IMR-90 (cell line): ENCODE measurements around the gene STX17. TPM values are rescaled to one million over a fixed set of nuclear protein-coding genes. Genes with fewer than 3 reads are reported as not detected.

ENCODE experiments used
- ATAC-seq: fragments of 200-7000 bp; cut with Tn5 transposase; 2 replicates; pipeline ENCODE4 v1.9.1; 2020; ENCODE audit warnings: low read depth, mild to moderate bottlenecking, moderate library complexity
- BruUV-seq: library from RNA; stranded (reverse); fragments of 400-500 nt; replicated peaks from 2 replicates; lab custom pipeline; 2021; lab: Mats Ljungman, UMichigan
- CTCF ChIA-PET: fragments of 300-600 bp; formaldehyde crosslinking; extraction: SDS; loops from one replicate; lab custom pipeline; 2021; ENCODE audit warnings: antibody characterized with exemption; lab: Yijun Ruan, JAX
- POLR2A ChIA-PET: fragments of 300-600 bp; sonication (Branson Sonifier 250); formaldehyde crosslinking; loops from one replicate; lab custom pipeline; 2022; ENCODE audit warnings: antibody characterized with exemption; ENCODE audit not compliant: unreplicated experiment; lab: Charles Lee
- DNase-seq: peaks from one replicate; pipeline ENCODE4 v3.0.0; 2013
- H2AFZ ChIP-seq: replicated peaks from 2 replicates; pipeline ENCODE3; 2013; ENCODE audit warnings: low read length, mild to moderate bottlenecking; ENCODE audit not compliant: poor library complexity
- H2AK5ac ChIP-seq: 2 replicates; pipeline ENCODE4 v1.6.1; 2013; ENCODE audit warnings: low read depth, low read length, inconsistent platforms
- H2AK9ac ChIP-seq: replicated peaks from 2 replicates; pipeline ENCODE3; 2013; ENCODE audit warnings: mild to moderate bottlenecking, low read depth, low read length, moderate library complexity; ENCODE audit not compliant: poor library complexity
- H2BK120ac ChIP-seq: 2 replicates; pipeline ENCODE4 v1.6.1; 2013; ENCODE audit warnings: low read depth, low read length, inconsistent platforms
- H2BK15ac ChIP-seq: 3 replicates; pipeline ENCODE4 v1.6.1; 2013; ENCODE audit warnings: low read depth, low read length, inconsistent platforms
- H2BK20ac ChIP-seq: 2 replicates; pipeline ENCODE4 v1.6.1; 2013; ENCODE audit warnings: low read depth, mild to moderate bottlenecking, inconsistent platforms, low read length, moderate library complexity
- H2BK5ac ChIP-seq: 2 replicates; pipeline ENCODE4 v1.6.1; 2013; ENCODE audit warnings: mild to moderate bottlenecking, low read depth, low read length, inconsistent platforms; ENCODE audit not compliant: poor library complexity, severe bottlenecking
- H3K14ac ChIP-seq: replicated peaks from 2 replicates; pipeline ENCODE4 v1.6.1; 2013; ENCODE audit warnings: low read depth, low read length, inconsistent platforms
- H3K18ac ChIP-seq: 2 replicates; pipeline ENCODE4 v1.6.1; 2013; ENCODE audit warnings: low read depth, low read length, control low read depth
- H3K23ac ChIP-seq: 2 replicates; pipeline ENCODE4 v1.6.1; 2013; ENCODE audit warnings: low read depth, low read length, inconsistent platforms
- H3K27ac ChIP-seq: 2 replicates; pipeline ENCODE4 v1.5.1; 2013; ENCODE audit warnings: mild to moderate bottlenecking, control low read depth, low read length; ENCODE audit not compliant: insufficient read depth
- H3K27me3 ChIP-seq: 2 replicates; pipeline ENCODE4 v1.6.1; 2013; ENCODE audit warnings: low read length; ENCODE audit not compliant: control insufficient read depth, insufficient read depth
- H3K36me3 ChIP-seq: 2 replicates; pipeline ENCODE4 v1.6.1; 2013; ENCODE audit warnings: low read length, mixed read lengths; ENCODE audit not compliant: control insufficient read depth, insufficient read depth
- H3K4ac ChIP-seq: 2 replicates; pipeline ENCODE4 v1.6.1; 2013; ENCODE audit warnings: low read depth, low read length, inconsistent platforms
- H3K4me1 ChIP-seq: 2 replicates; pipeline ENCODE4 v1.6.1; 2013; ENCODE audit warnings: low read length, mixed read lengths; ENCODE audit not compliant: control insufficient read depth, insufficient read depth
- H3K4me2 ChIP-seq: 2 replicates; pipeline ENCODE4 v1.6.1; 2013; ENCODE audit warnings: low read depth, mild to moderate bottlenecking, control low read depth, low read length, moderate library complexity
- H3K4me3 ChIP-seq: 2 replicates; pipeline ENCODE4 v1.5.1; 2013; ENCODE audit warnings: low read depth, mild to moderate bottlenecking, control low read depth, low read length, moderate library complexity; ENCODE audit not compliant: insufficient read depth
- H3K56ac ChIP-seq: 2 replicates; pipeline ENCODE4 v1.6.1; 2013; ENCODE audit warnings: low read length, inconsistent platforms; ENCODE audit not compliant: insufficient read depth; ENCODE audit errors: extremely low read depth
- H3K79me1 ChIP-seq, 2 experiments: 2 replicates each; pipeline ENCODE4 v1.6.1; 2013; ENCODE audit warnings: low read length in 2 of 2, inconsistent platforms in 1 of 2, low read depth in 1 of 2
- H3K9ac ChIP-seq: 2 replicates; pipeline ENCODE4 v1.6.1; 2013; ENCODE audit warnings: low read depth, low read length, control low read depth
- H3K9me1 ChIP-seq: 2 replicates; pipeline ENCODE4 v1.6.1; 2013; ENCODE audit warnings: low read length, inconsistent platforms; ENCODE audit not compliant: insufficient read depth
- H3K9me3 ChIP-seq: 2 replicates; pipeline ENCODE4 v1.6.1; 2013; ENCODE audit warnings: low read length; ENCODE audit not compliant: control insufficient read depth, insufficient read depth
- H4K20me1 ChIP-seq: 2 replicates; pipeline ENCODE4 v1.6.1; 2013; ENCODE audit warnings: low read length, inconsistent platforms; ENCODE audit not compliant: insufficient read depth
- H4K5ac ChIP-seq: 2 replicates; pipeline ENCODE4 v1.6.1; 2013; ENCODE audit warnings: mild to moderate bottlenecking, low read depth, low read length, control low read depth
- H4K8ac ChIP-seq, 2 experiments: 2 replicates each; pipeline ENCODE4 v1.6.1; 2013; ENCODE audit warnings: low read depth in 2 of 2, low read length in 2 of 2, control low read depth in 1 of 2, inconsistent platforms in 1 of 2
- H4K91ac ChIP-seq: 2 replicates; pipeline ENCODE4 v1.6.1; 2013; ENCODE audit warnings: low read depth, low read length, inconsistent platforms; ENCODE audit not compliant: insufficient read depth
- MAFK ChIP-seq: IDR thresholded peaks from 2 replicates; pipeline ENCODE4 v1.6.1; 2012; ENCODE audit warnings: low read depth, low read length, improper control_type of control experiment
- SMC3 ChIP-seq: fragments of 150-350 bp; IDR thresholded peaks from 2 replicates; pipeline ENCODE4 v1.6.1; 2016; ENCODE audit warnings: low read depth, mild to moderate bottlenecking, antibody characterized with exemption, low read length, moderate library complexity
- WGBS, 2 experiments: methylation state at CpG; one replicate each; pipeline versions ENCODE4 v1.1.5 to v1.1.7; 2013; ENCODE audit warnings: missing lambda C conversion rate in 2 of 2; ENCODE audit not compliant: insufficient read length in 1 of 2; ENCODE audit errors: extremely low coverage in 2 of 2; 5-methylcytosine and 5-hydroxymethylcytosine counted together
- dilution Hi-C: fragments of 300-500 bp; cut with HindIII; formaldehyde crosslinking; loops from one replicate; pipeline ENCODE4 v1.14.3; 2018; ENCODE audit warnings: low sequenced_read_pairs; ENCODE audit not compliant: unreplicated experiment
- in situ Hi-C: fragments of 300-500 bp; cut with MboI; formaldehyde crosslinking; loops from 3 replicates; pipeline ENCODE4 v1.14.3; 2019; ENCODE audit warnings: low sequenced_read_pairs, inconsistent platforms, mixed read lengths
- intact Hi-C: fragments of 100-400 bp; cut with micrococcal nuclease; formaldehyde crosslinking; loops from 2 replicates; pipeline ENCODE4 v1.10.0; 2022
- polyA plus RNA-seq, 3 experiments: library from polyadenylated mRNA; depleted of rRNA; stranded (reverse); fragments of >200 nt; gene quantifications; 2 replicates each; pipeline ENCODE4 v1.2.3, GENCODE V29; 2012; ENCODE audit warnings: low replicate concordance in 1 of 3
- total RNA-seq: library from RNA; depleted of rRNA; stranded (reverse); fragments of >200 nt; gene quantifications from 2 replicates; pipeline ENCODE4 v1.2.3, GENCODE V29; 2012; rRNA removed

The STX17 gene
- total and polyA plus RNA-seq, 2 of the 4 experiments (the other 2 are of a cell fraction) = 6.2 to 11.7 TPM

GRCh38 chr9:100019541-100019940 is 113.1 kb downstream of the STX17 start:
- BruUV-seq = no TSS peak
- Histone ChIP-seq H3K4ac (no peak overlapping the region), H4K91ac (no peak overlapping the region), H3K4me3 (no peak overlapping the region), H4K20me1 (no peaks in the 10 kb centered on the region), H3K56ac (no peak overlapping the region), H2BK20ac (no peak overlapping the region), H3K23ac (no peak overlapping the region), H2BK15ac (no peak overlapping the region), H3K18ac (no peak overlapping the region; the same call in 1 of the 2 replicates), H3K9me1 (peaks cover 3% of the 10 kb centered on the region; the same call in 1 of the 2 replicates), H2AK5ac (no peak overlapping the region), H4K8ac (no peak overlapping the region), H2BK120ac (no peak overlapping the region), H3K36me3 (peaks cover 8% of the 10 kb centered on the region), H4K5ac (no peak overlapping the region), H3K79me1 (peaks cover 8 to 12% of the 10 kb centered on the region in 2 experiments; a peak in 3 of 4 replicates), H3K9me3 (no peaks in the 10 kb centered on the region; the same call in 1 of the 2 replicates), H2AFZ (no peak overlapping the region), H3K27ac (no peak overlapping the region), H3K4me1 (peaks cover 5% of the 10 kb centered on the region), H3K14ac (no peak overlapping the region), H2AK9ac (no peak overlapping the region), H3K27me3 (no peaks in the 10 kb centered on the region), H3K4me2 (no peak overlapping the region), H3K9ac (no peak overlapping the region), H2BK5ac (no peak overlapping the region)
- ATAC-seq = no peak
- WGBS, 2 experiments = no CpG with 5 or more reads among the region's 1 CpG
- intact Hi-C loops = no loop called here
- peak; percentile 68; the same call in 1 of the 2 replicates for TF ChIP-seq MAFK
- no peak for TF ChIP-seq SMC3
- in situ Hi-C loops = loop anchor here (10.0 to 25.0 kb wide), 2 partner anchors 757 to 835 kb away; no protein-coding TSS in a partner anchor
- ChIA-PET POLR2A (no interaction called here), CTCF (no interaction called here)
- DNase-seq = no peak
- dilution Hi-C loops = no loop called here

Other genes with a start within 250 kb of the STX17 start
- 0.54 and 1.9 TPM in 2 replicates for gene NR4A3, start 84.8 kb upstream of the STX17 start, total RNA-seq
- 0.27 and 0.37 TPM in 2 replicates for gene NR4A3, start 84.8 kb upstream of the STX17 start, polyA plus RNA-seq (2012; rRNA removed)
- 9.1 and 16.1 TPM in 2 replicates for gene ERP44, start 192.3 kb downstream of the STX17 start, total RNA-seq
- gene ERP44, start 192.3 kb downstream of the STX17 start, polyA plus RNA-seq (2012; rRNA removed) = 11.6 and 13.5 TPM in 2 replicates
- 25.3 and 33.5 TPM in 2 replicates for gene INVS, start 192.6 kb downstream of the STX17 start, total RNA-seq
- 7.9 and 9.2 TPM in 2 replicates for gene INVS, start 192.6 kb downstream of the STX17 start, polyA plus RNA-seq (2012; rRNA removed)